ENCODE results near the gene CCDC167.

GRCh38 chr6:37544530-37544929, 44.8 kb upstream of the CCDC167 start:
- TF ChIP-seq CTCF (IDR thresholded peaks at IDR 0.05; ENCODE audit: low read depth, low read length, poor library complexity, severe bottlenecking) (no peak), EZH2phosphoT487 (IDR thresholded peaks at IDR 0.05; ENCODE audit: borderline replicate concordance, low read length) (no peak)
